Measurements from ENCODE around the gene KDM5B.

Gene KDM5B

GRCh38 chr1:202852163-202852904 lies 44.1 kb upstream of the KDM5B start (continued):
- TF ChIP-seq TSHZ2 (CRISPR knock-in tag; IDR thresholded peaks at IDR 0.05) (no peak), CSDC2 (CRISPR knock-in tag; IDR thresholded peaks at IDR 0.05) (no peak), ZC3H10 (CRISPR knock-in tag; IDR thresholded peaks at IDR 0.05) (no peak), GLIS3 (CRISPR knock-in tag; IDR thresholded peaks at IDR 0.05) (no peak), CSRNP3 (CRISPR knock-in tag; IDR thresholded peaks at IDR 0.05) (no peak), ZNF70 (CRISPR knock-in tag; IDR thresholded peaks at IDR 0.05) (no peak), CREB5 (CRISPR knock-in tag; IDR thresholded peaks at IDR 0.05; ENCODE audit: low read depth) (no peak)

GRCh38 chr1:202850593-202851362 lies 42.6 kb upstream of the KDM5B start:
- no peak for ATAC-seq
- TF ChIP-seq ARNTL (CRISPR knock-in tag; IDR thresholded peaks at IDR 0.05; ENCODE audit: borderline replicate concordance, low read depth): no peak
- no peak for TF ChIP-seq PATZ1 (CRISPR knock-in tag; IDR thresholded peaks at IDR 0.05; ENCODE audit: borderline replicate concordance)
- TF ChIP-seq CREB5 (CRISPR knock-in tag; IDR thresholded peaks at IDR 0.05; ENCODE audit: low read depth): no peak
- no peak for TF ChIP-seq OSR1 (CRISPR knock-in tag; IDR thresholded peaks at IDR 0.05)
- no peak for TF ChIP-seq ZFP3 (CRISPR knock-in tag; IDR thresholded peaks at IDR 0.05)
- TF ChIP-seq ZFP30 (CRISPR knock-in tag; IDR thresholded peaks at IDR 0.05): no peak
- TF ChIP-seq RARB (CRISPR knock-in tag; IDR thresholded peaks at IDR 0.05): no peak
- TF ChIP-seq SNAI2 (CRISPR knock-in tag; IDR thresholded peaks at IDR 0.05): no peak
- TF ChIP-seq ZNF565 (CRISPR knock-in tag; conservative IDR thresholded peaks at IDR 0.05; ENCODE audit: low read depth): no peak

- no peak for TF ChIP-seq CSDC2 (CRISPR knock-in tag; IDR thresholded peaks at IDR 0.05)
- no peak for TF ChIP-seq ARNTL (CRISPR knock-in tag; IDR thresholded peaks at IDR 0.05; ENCODE audit: borderline replicate concordance, low read depth)
- no peak for TF ChIP-seq PATZ1 (CRISPR knock-in tag; IDR thresholded peaks at IDR 0.05; ENCODE audit: borderline replicate concordance)
- TF ChIP-seq RARB (CRISPR knock-in tag; IDR thresholded peaks at IDR 0.05): no peak
- no peak for TF ChIP-seq GLIS3 (CRISPR knock-in tag; IDR thresholded peaks at IDR 0.05)
- TF ChIP-seq ZNF8 (CRISPR knock-in tag; IDR thresholded peaks at IDR 0.05): no peak
- TF ChIP-seq TOX (CRISPR knock-in tag; IDR thresholded peaks at IDR 0.05; ENCODE audit: borderline replicate concordance): no peak
- no peak for TF ChIP-seq ESRRG (CRISPR knock-in tag; IDR thresholded peaks at IDR 0.05)
- no peak for TF ChIP-seq ZNF565 (CRISPR knock-in tag; conservative IDR thresholded peaks at IDR 0.05; ENCODE audit: low read depth)
- no peak for TF ChIP-seq ZNF70 (CRISPR knock-in tag; IDR thresholded peaks at IDR 0.05)
- ATAC-seq: no peak
These were observed 39.9 kb upstream of the KDM5B start for GRCh38 chr1:202848191-202848542.

All from SK-N-SH treated with all-trans-retinoic acid at 6 μM for 48 hours (cell line).